ENCODE results near the gene VPS37D. TPM values are rescaled to one million over a fixed set of nuclear protein-coding genes. Genes with fewer than 3 reads are reported as not detected.

VPS37D gene
- total and polyA plus RNA-seq, 2 donors (not counting 1 experiment from before 2014, with no cell fraction given) = 0.10 to 0.71 TPM

GRCh38 chr7:73669858-73670385 lies 2.3 kb downstream of the VPS37D start:
- POLR2A ChIA-PET = interaction anchor here (0.7 kb wide), 1 partner anchor 151 kb away, joined by 4 read pairs; no protein-coding TSS in a partner anchor
- Mint-ChIP-seq H3K4me1 (peaks cover 8% of the 10 kb centered on the region), H3K27ac (no peak overlapping the region), H3K9me3 (ENCODE audit: insufficient read depth) (no peaks in the 10 kb centered on the region), H3K27me3 (peaks cover 22% of the 10 kb centered on the region), H3K4me3 (no peak overlapping the region)
- DNase-seq = no peak
- 65% methylated on average over 11 of the region's 12 CpGs for WGBS (ENCODE audit: insufficient coverage)
- Histone ChIP-seq H4K20me1 (ENCODE audit: control insufficient read depth, insufficient read depth, low read length, poor library complexity, severe bottlenecking) (no peaks in the 10 kb centered on the region), H3K79me2 (ENCODE audit: control insufficient read depth, insufficient read depth, low read length) (no peaks in the 10 kb centered on the region), H3K27ac (ENCODE audit: low read length in 2 of 2) (no peak overlapping the region), H3K4me3 (ENCODE audit: control extremely low read depth in 1 of 5, extremely low read depth in 1 of 5, insufficient read depth in 1 of 5, low read depth in 2 of 5, low read length in 4 of 5) (no peak overlapping the region), H3K9me3 (ENCODE audit: control extremely low read depth in 1 of 3, control insufficient read depth in 2 of 3, insufficient read depth in 1 of 3, low read length in 2 of 3) (peaks cover 0 to 3% (median 0%) of the 10 kb centered on the region in 3 donors), H3K36me3 (replicated peaks in 1 of 2; ENCODE audit: control extremely low read depth in 1 of 2, control insufficient read depth in 1 of 2, extremely low read depth in 1 of 2, insufficient read depth in 2 of 2, low read length in 1 of 2) (no peaks in the 10 kb centered on the region), H3K27me3 (replicated peaks in 1 of 4; ENCODE audit: control extremely low read depth in 1 of 4, control insufficient read depth in 3 of 4, insufficient read depth in 4 of 4, low read length in 3 of 4) (peaks cover 0 to 39% (median 9%) of the 10 kb centered on the region in 4 experiments), H3K9ac (ENCODE audit: low read length) (no peak overlapping the region), H3K4me1 (ENCODE audit: control insufficient read depth in 2 of 2, insufficient read depth in 2 of 2, low read length in 2 of 2) (peaks cover 8 to 16% of the 10 kb centered on the region in 2 donors), H3K4me2 (replicated peaks; ENCODE audit: low read depth, low read length, poor library complexity, severe bottlenecking) (no peak overlapping the region), H2AFZ (ENCODE audit: insufficient read depth, low read depth, low read length, poor library complexity, severe bottlenecking) (no peak overlapping the region)
- TF ChIP-seq, protein P1, sequence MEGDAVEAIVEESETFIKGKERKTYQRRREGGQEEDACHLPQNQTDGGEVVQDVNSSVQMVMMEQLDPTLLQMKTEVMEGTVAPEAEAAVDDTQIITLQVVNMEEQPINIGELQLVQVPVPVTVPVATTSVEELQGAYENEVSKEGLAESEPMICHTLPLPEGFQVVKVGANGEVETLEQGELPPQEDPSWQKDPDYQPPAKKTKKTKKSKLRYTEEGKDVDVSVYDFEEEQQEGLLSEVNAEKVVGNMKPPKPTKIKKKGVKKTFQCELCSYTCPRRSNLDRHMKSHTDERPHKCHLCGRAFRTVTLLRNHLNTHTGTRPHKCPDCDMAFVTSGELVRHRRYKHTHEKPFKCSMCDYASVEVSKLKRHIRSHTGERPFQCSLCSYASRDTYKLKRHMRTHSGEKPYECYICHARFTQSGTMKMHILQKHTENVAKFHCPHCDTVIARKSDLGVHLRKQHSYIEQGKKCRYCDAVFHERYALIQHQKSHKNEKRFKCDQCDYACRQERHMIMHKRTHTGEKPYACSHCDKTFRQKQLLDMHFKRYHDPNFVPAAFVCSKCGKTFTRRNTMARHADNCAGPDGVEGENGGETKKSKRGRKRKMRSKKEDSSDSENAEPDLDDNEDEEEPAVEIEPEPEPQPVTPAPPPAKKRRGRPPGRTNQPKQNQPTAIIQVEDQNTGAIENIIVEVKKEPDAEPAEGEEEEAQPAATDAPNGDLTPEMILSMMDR (IDR thresholded peaks at IDR 0.05) = no peak
- TF ChIP-seq EZH2 (IDR thresholded peaks at IDR 0.05; ENCODE audit: borderline replicate concordance, insufficient read depth, low read depth, low read length, poor library complexity, severe bottlenecking) = no peak
- ATAC-seq (ENCODE audit: low read depth) = no peak
- CTCF ChIA-PET = no interaction called here
- intact Hi-C loops (cut with micrococcal nuclease) = no loop called here

DNA sequence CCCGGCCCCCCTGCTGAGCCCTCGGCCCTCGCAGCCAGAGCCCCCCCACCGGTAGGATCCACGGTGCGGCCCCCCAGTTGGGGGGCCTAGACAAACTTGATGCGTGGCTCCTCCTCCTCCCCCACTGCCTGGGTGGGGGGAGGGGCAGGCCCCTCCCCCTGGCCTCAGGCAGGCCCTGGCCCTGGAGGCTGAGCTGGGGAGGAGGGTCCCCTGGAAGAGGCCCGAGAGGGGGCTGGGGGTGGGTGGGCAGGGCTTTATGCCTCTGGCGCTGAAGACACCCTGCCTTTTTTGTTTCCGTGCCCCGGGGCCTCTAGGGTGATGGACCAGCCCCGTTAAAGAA lies 3.7 kb downstream of the VPS37D start:
- Mint-ChIP-seq H3K27ac (no peak overlapping the region), H3K4me3 (no peak overlapping the region), H3K27me3 (peaks cover 12% of the 10 kb centered on the region), H3K9me3 (ENCODE audit: insufficient read depth) (no peaks in the 10 kb centered on the region), H3K4me1 (peaks cover 6% of the 10 kb centered on the region)
- TF ChIP-seq, protein P1 (IDR thresholded peaks at IDR 0.05) = no peak
- peaks cover 8 to 16% of the 10 kb centered on the region in 2 donors for H3K4me1 ChIP-seq (ENCODE audit: control insufficient read depth in 2 of 2, insufficient read depth in 2 of 2, low read length in 2 of 2)
- no peaks in the 10 kb centered on the region for H3K36me3 ChIP-seq (replicated peaks in 1 of 2; ENCODE audit: control extremely low read depth in 1 of 2, control insufficient read depth in 1 of 2, extremely low read depth in 1 of 2, insufficient read depth in 2 of 2, low read length in 1 of 2)
- H2AFZ ChIP-seq (ENCODE audit: insufficient read depth, low read depth, low read length, poor library complexity, severe bottlenecking) = no peak overlapping the region
- H3K27me3 ChIP-seq (replicated peaks in 1 of 4; ENCODE audit: control extremely low read depth in 1 of 4, control insufficient read depth in 3 of 4, insufficient read depth in 4 of 4, low read length in 3 of 4) = peaks cover 0 to 26% (median 7%) of the 10 kb centered on the region in 4 experiments
- intact Hi-C loops (cut with micrococcal nuclease) = no loop called here
- DNase-seq (no peak), ATAC-seq (ENCODE audit: low read depth) (no peak)
- H3K4me3 ChIP-seq (ENCODE audit: control extremely low read depth in 1 of 5, extremely low read depth in 1 of 5, insufficient read depth in 1 of 5, low read depth in 2 of 5, low read length in 4 of 5) = no peak overlapping the region
- no peak overlapping the region for H3K4me2 ChIP-seq (replicated peaks; ENCODE audit: low read depth, low read length, poor library complexity, severe bottlenecking)
- ChIA-PET CTCF (no interaction called here), POLR2A (no interaction called here)
- H3K9ac ChIP-seq (ENCODE audit: low read length) = no peak overlapping the region
- H3K9me3 ChIP-seq (ENCODE audit: control extremely low read depth in 1 of 3, control insufficient read depth in 2 of 3, insufficient read depth in 1 of 3, low read length in 2 of 3) = peaks cover 0 to 3% (median 0%) of the 10 kb centered on the region in 3 donors
- no peaks in the 10 kb centered on the region for H4K20me1 ChIP-seq (ENCODE audit: control insufficient read depth, insufficient read depth, low read length, poor library complexity, severe bottlenecking)
- no peaks in the 10 kb centered on the region for H3K79me2 ChIP-seq (ENCODE audit: control insufficient read depth, insufficient read depth, low read length)
- 40% methylated on average over 5 of the region's 12 CpGs for whole genome bisulfite sequencing (ENCODE audit: insufficient coverage)
- no peak overlapping the region for H3K27ac ChIP-seq (ENCODE audit: low read length in 2 of 2)
